HG02623 (cell line): ENCODE data around the gene NFIA.
A peak's percentile ranks its signal among the peaks of the same experiment; 100 is the strongest.

Experiments
- ATAC-seq: cut with Tn5 transposase; IDR thresholded peaks from one replicate; pipeline ENCODE4 v1.9.1; 2021; ENCODE audit warnings: moderate library complexity; ENCODE audit not compliant: unreplicated experiment

The NFIA gene

GRCh38 chr1:61289232-61290098 is 207.1 kb downstream of the NFIA start:
- no peak for ATAC-seq

- ATAC-seq, result no peak
Observed at GRCh38 chr1:61290525-61290924, 208.2 kb downstream of the NFIA start.

- ATAC-seq, result no peak
Observed at GRCh38 chr1:61293197-61293596, 210.8 kb downstream of the NFIA start.

GRCh38 chr1:61293986-61294504 is 211.7 kb downstream of the NFIA start:
- ATAC-seq, result no peak

GRCh38 chr1:61294930-61295329 is 212.6 kb downstream of the NFIA start:
- no peak for ATAC-seq

GRCh38 chr1:61295818-61296537 is 213.6 kb downstream of the NFIA start:
- ATAC-seq, result no peak

- ATAC-seq, result no peak
Observed at GRCh38 chr1:61297887-61298286, 215.5 kb downstream of the NFIA start.

- no peak for ATAC-seq
Observed at GRCh38 chr1:61299463-61299862, 217.1 kb downstream of the NFIA start.

GRCh38 chr1:61300899-61301298 is 218.5 kb downstream of the NFIA start:
- no peak for ATAC-seq

- ATAC-seq, result no peak
Observed at GRCh38 chr1:61301824-61302657, 219.7 kb downstream of the NFIA start.

GRCh38 chr1:61307422-61308142 is 225.2 kb downstream of the NFIA start:
- no peak for ATAC-seq

- no peak for ATAC-seq
Observed at GRCh38 chr1:61310057-61310456, 227.7 kb downstream of the NFIA start.

- no peak for ATAC-seq
Observed at GRCh38 chr1:61310538-61310937, 228.2 kb downstream of the NFIA start.

- no peak for ATAC-seq
Observed at GRCh38 chr1:61313906-61314422, 231.6 kb downstream of the NFIA start.

- ATAC-seq, result no peak
Observed at GRCh38 chr1:61315011-61315410, 232.7 kb downstream of the NFIA start.

- no peak for ATAC-seq
Observed at GRCh38 chr1:61316493-61316892, 234.1 kb downstream of the NFIA start.

GRCh38 chr1:61318319-61319125 is 236.2 kb downstream of the NFIA start:
- ATAC-seq, result peak; percentile 99

GRCh38 chr1:61320575-61320974 is 238.2 kb downstream of the NFIA start:
- ATAC-seq, result no peak

GRCh38 chr1:61322008-61322744 is 239.8 kb downstream of the NFIA start:
- ATAC-seq, result no peak
